Measurements from ENCODE around the gene MASP2.
"Not testable (repeated sequence)": the region's sequence is repeated elsewhere in the genome, so short reads cannot be mapped to it uniquely, and the experiment has no call there.

MASP2 gene

GRCh38 chr1:11026052-11026451 lies 21.0 kb downstream of the MASP2 start:
- DNase-seq (ENCODE audit: low read depth, low spot score) = no peak
- in situ Hi-C loops (cut with HindIII; ENCODE audit: low sequenced_read_pairs) = no loop called here
- TF ChIP-seq, protein P1, sequence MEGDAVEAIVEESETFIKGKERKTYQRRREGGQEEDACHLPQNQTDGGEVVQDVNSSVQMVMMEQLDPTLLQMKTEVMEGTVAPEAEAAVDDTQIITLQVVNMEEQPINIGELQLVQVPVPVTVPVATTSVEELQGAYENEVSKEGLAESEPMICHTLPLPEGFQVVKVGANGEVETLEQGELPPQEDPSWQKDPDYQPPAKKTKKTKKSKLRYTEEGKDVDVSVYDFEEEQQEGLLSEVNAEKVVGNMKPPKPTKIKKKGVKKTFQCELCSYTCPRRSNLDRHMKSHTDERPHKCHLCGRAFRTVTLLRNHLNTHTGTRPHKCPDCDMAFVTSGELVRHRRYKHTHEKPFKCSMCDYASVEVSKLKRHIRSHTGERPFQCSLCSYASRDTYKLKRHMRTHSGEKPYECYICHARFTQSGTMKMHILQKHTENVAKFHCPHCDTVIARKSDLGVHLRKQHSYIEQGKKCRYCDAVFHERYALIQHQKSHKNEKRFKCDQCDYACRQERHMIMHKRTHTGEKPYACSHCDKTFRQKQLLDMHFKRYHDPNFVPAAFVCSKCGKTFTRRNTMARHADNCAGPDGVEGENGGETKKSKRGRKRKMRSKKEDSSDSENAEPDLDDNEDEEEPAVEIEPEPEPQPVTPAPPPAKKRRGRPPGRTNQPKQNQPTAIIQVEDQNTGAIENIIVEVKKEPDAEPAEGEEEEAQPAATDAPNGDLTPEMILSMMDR (IDR thresholded peaks at IDR 0.05; ENCODE audit: low read depth, low read length) = no peak
- no peak overlapping the region for H3K4me3 ChIP-seq (ENCODE audit: low read depth, low read length)

- no peak for DNase-seq (ENCODE audit: low read depth, low spot score)
- H3K4me3 ChIP-seq (ENCODE audit: low read depth, low read length) = no peak overlapping the region
- in situ Hi-C loops (cut with HindIII; ENCODE audit: low sequenced_read_pairs) = no loop called here
Observed at GRCh38 chr1:11025618-11026017, 21.4 kb downstream of the MASP2 start.

GRCh38 chr1:11024874-11025203 lies 22.2 kb downstream of the MASP2 start:
- in situ Hi-C loops (cut with HindIII; ENCODE audit: low sequenced_read_pairs) = no loop called here
- TF ChIP-seq, protein P1 (IDR thresholded peaks at IDR 0.05; ENCODE audit: low read depth, low read length) = no peak
- no peak for DNase-seq (ENCODE audit: low read depth, low spot score)
- no peak overlapping the region for H3K4me3 ChIP-seq (ENCODE audit: low read depth, low read length)

More at GRCh38 chr1:11025618-11026017, 21.4 kb downstream of the MASP2 start:
- TF ChIP-seq, protein P1 (IDR thresholded peaks at IDR 0.05; ENCODE audit: low read depth, low read length) = no peak

DNA sequence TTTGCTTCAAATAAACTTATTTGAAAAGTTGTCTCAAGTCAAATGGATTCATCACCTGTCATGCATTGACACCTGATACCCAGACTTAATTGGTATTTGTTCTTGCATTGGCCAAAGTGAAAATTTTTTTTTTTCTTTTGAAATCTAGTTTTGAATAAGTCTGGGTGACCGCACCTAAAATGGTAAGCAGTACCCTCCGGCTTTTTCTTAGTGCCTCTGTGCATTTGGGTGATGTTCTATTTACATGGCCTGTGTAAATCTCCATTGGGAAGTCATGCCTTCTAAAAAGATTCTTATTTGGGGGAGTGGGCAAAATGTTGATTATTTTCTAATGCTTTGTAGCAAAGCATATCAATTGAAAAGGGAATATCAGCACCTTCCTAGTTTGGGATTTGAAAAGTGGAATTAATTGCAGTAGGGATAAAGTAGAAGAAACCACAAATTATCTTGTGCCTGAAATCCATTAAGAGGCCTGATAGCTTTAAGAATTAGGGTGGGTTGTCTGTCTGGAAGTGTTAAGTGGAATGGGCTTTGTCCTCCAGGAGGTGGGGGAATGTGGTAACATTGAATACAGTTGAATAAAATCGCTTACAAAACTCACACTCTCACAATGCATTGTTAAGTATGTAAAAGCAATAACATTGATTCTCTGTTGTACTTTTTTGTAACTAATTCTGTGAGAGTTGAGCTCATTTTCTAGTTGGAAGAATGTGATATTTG lies 22.7 kb downstream of the MASP2 start:
- no peak for DNase-seq (ENCODE audit: low read depth, low spot score)
- in situ Hi-C loops (cut with HindIII; ENCODE audit: low sequenced_read_pairs) = no loop called here
- H3K4me3 ChIP-seq (ENCODE audit: low read depth, low read length) = no peak overlapping the region
- TF ChIP-seq, protein P1 (IDR thresholded peaks at IDR 0.05; ENCODE audit: low read depth, low read length) = no peak

DNA sequence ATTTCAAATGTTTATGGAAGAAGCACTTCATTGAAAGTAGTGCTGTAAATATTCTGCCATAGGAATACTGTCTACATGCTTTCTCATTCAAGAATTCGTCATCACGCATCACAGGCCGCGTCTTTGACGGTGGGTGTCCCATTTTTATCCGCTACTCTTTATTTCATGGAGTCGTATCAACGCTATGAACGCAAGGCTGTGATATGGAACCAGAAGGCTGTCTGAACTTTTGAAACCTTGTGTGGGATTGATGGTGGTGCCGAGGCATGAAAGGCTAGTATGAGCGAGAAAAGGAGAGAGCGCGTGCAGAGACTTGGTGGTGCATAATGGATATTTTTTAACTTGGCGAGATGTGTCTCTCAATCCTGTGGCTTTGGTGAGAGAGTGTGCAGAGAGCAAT lies 23.8 kb downstream of the MASP2 start:
- H3K4me3 ChIP-seq (ENCODE audit: low read depth, low read length) = no peak overlapping the region
- TF ChIP-seq, protein P1 (IDR thresholded peaks at IDR 0.05; ENCODE audit: low read depth, low read length) = no peak
- no peak for DNase-seq (ENCODE audit: low read depth, low spot score)
- in situ Hi-C loops (cut with HindIII; ENCODE audit: low sequenced_read_pairs) = no loop called here

GRCh38 chr1:11019971-11020370 lies 27.1 kb downstream of the MASP2 start:
- TF ChIP-seq, protein P1 (IDR thresholded peaks at IDR 0.05; ENCODE audit: low read depth, low read length) = no peak
- no peak for DNase-seq (ENCODE audit: low read depth, low spot score)
- in situ Hi-C loops (cut with HindIII; ENCODE audit: low sequenced_read_pairs) = no loop called here
- no peak overlapping the region for H3K4me3 ChIP-seq (ENCODE audit: low read depth, low read length)

- in situ Hi-C loops (cut with HindIII; ENCODE audit: low sequenced_read_pairs); H3K4me3 ChIP-seq (ENCODE audit: low read depth, low read length); DNase-seq (ENCODE audit: low read depth, low spot score): not testable (repeated sequence)
Observed at GRCh38 chr1:11019358-11019757, 27.7 kb downstream of the MASP2 start.
